ENCODE results near the gene DTNBP1. TPM values are rescaled to one million over a fixed set of nuclear protein-coding genes. Genes with fewer than 3 reads are reported as not detected.

Gene DTNBP1
- total and polyA plus RNA-seq, 2 of the 13 experiments (the other 11 are each of a cell fraction or from before 2014, with no cell fraction given) = 6.6 to 19.1 TPM

GRCh38 chr6:15662326-15663129 lies at the start of gene DTNBP1 (continued):
- no peak; the same call in 1 of the 2 replicates for TF ChIP-seq MEIS1 (CRISPR knock-in tag; IDR thresholded peaks at IDR 0.05; ENCODE audit: borderline replicate concordance)
- 0 out of 2 replicates have a peak, but pooled peaks have one; percentile 20 for TF ChIP-seq SIX4 (CRISPR knock-in tag; IDR thresholded peaks at IDR 0.05)
- TF ChIP-seq ZNF616 (CRISPR knock-in tag; IDR thresholded peaks at IDR 0.05; ENCODE audit: low read depth) = peak; percentile 88
- TF ChIP-seq ZNF441 (CRISPR knock-in tag; IDR thresholded peaks at IDR 0.05; ENCODE audit: borderline replicate concordance) = peak; percentile 91
- TF ChIP-seq ZBTB7B (CRISPR knock-in tag; IDR thresholded peaks at IDR 0.05) = no peak; the same call in 1 of the 2 replicates
- TF ChIP-seq YEATS2 (CRISPR knock-in tag; IDR thresholded peaks at IDR 0.05; ENCODE audit: borderline replicate concordance) = no peak
- no peak; the same call in 1 of the 2 replicates for TF ChIP-seq SMAD1 (CRISPR knock-in tag; IDR thresholded peaks at IDR 0.05; ENCODE audit: borderline replicate concordance, low read depth)
- TF ChIP-seq, protein P1, sequence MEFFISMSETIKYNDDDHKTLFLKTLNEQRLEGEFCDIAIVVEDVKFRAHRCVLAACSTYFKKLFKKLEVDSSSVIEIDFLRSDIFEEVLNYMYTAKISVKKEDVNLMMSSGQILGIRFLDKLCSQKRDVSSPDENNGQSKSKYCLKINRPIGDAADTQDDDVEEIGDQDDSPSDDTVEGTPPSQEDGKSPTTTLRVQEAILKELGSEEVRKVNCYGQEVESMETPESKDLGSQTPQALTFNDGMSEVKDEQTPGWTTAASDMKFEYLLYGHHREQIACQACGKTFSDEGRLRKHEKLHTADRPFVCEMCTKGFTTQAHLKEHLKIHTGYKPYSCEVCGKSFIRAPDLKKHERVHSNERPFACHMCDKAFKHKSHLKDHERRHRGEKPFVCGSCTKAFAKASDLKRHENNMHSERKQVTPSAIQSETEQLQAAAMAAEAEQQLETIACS (CRISPR knock-in tag; IDR thresholded peaks at IDR 0.05) = peak; percentile 90
- TF ChIP-seq SMYD3 (CRISPR knock-in tag; IDR thresholded peaks at IDR 0.05) = no peak
- TF ChIP-seq ZBTB21 (CRISPR knock-in tag; IDR thresholded peaks at IDR 0.05) = no peak
- TF ChIP-seq, protein P2, sequence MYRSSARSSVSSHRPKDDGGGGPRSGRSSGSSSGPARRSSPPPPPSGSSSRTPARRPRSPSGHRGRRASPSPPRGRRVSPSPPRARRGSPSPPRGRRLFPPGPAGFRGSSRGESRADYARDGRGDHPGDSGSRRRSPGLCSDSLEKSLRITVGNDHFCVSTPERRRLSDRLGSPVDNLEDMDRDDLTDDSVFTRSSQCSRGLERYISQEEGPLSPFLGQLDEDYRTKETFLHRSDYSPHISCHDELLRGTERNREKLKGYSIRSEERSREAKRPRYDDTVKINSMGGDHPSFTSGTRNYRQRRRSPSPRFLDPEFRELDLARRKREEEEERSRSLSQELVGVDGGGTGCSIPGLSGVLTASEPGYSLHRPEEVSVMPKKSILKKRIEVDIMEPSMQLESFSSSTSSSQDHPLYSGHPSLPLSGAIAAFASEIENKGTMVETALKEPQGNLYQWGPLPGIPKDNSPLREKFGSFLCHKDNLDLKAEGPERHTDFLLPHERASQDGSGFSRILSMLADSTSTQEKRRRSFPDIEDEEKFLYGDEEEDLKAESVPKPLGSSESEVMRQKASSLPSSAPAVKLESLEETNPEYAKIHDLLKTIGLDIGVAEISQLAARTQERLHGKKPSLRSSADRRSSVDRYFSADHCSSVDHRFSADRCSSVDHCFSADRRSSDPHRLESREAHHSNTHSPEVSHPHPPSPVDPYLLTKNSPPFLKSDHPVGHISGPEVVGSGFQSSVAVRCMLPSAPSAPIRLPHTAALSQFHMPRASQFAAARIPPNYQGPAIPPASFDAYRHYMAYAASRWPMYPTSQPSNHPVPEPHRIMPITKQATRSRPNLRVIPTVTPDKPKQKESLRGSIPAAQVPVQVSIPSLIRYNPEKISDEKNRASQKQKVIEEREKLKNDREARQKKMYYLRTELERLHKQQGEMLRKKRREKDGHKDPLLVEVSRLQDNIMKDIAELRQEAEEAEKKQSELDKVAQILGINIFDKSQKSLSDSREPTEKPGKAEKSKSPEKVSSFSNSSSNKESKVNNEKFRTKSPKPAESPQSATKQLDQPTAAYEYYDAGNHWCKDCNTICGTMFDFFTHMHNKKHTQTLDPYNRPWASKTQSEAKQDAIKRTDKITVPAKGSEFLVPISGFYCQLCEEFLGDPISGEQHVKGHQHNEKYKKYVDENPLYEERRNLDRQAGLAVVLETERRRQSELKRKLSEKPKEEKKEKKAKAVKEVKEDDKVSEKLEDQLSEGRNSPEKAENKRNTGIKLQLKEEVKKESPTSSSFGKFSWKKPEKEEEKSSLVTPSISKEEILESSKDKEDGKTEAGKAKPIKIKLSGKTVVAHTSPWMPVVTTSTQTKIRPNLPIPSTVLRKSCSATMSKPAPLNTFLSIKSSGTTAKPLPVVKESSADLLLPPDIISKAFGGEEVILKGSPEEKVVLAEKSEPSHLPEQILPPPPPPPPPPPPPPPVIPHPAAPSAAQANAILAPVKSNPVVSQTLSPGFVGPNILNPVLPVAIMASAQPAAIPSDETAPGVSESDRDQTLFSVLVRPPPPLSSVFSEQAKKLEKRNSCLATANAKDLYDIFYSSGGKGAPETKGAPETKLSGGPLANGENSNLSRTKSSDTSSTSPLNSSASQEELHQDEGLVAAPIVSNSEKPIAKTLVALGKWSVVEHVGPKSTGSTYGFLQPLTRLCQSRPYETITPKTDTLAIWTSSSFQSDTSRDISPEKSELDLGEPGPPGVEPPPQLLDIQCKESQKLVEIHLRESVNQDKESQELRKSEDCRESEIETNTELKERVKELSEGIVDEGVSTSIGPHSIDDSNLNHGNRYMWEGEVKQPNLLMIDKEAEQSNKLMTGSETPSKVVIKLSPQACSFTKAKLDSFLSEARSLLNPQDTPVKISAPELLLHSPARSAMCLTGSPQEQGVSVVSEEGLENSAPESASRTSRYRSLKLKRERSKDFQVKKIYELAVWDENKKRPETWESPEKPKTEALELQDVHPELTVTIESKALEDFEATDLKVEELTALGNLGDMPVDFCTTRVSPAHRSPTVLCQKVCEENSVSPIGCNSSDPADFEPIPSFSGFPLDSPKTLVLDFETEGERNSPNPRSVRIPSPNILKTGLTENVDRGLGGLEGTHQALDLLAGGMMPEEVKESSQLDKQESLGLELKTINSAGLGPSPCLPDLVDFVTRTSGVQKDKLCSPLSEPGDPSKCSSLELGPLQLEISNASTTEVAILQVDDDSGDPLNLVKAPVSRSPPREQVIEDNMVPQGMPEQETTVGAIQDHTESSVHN (CRISPR knock-in tag; IDR thresholded peaks at IDR 0.05) = peak; percentile 42; the same call in 1 of the 2 replicates
- 0 out of 2 replicates have a peak, but pooled peaks have one; percentile 56 for TF ChIP-seq FOXM1 (CRISPR knock-in tag; IDR thresholded peaks at IDR 0.05)
- TF ChIP-seq IKZF1 (IDR thresholded peaks at IDR 0.05) = no peak
- TF ChIP-seq ZNF552 (CRISPR knock-in tag; IDR thresholded peaks at IDR 0.05; ENCODE audit: borderline replicate concordance) = peak; percentile 17; the same call in 1 of the 2 replicates
- peak; percentile 54; the same call in 1 of the 2 replicates for TF ChIP-seq ZNF160 (CRISPR knock-in tag; IDR thresholded peaks at IDR 0.05)
- TF ChIP-seq, protein P3, sequence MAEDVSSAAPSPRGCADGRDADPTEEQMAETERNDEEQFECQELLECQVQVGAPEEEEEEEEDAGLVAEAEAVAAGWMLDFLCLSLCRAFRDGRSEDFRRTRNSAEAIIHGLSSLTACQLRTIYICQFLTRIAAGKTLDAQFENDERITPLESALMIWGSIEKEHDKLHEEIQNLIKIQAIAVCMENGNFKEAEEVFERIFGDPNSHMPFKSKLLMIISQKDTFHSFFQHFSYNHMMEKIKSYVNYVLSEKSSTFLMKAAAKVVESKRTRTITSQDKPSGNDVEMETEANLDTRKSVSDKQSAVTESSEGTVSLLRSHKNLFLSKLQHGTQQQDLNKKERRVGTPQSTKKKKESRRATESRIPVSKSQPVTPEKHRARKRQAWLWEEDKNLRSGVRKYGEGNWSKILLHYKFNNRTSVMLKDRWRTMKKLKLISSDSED (CRISPR knock-in tag; IDR thresholded peaks at IDR 0.05) = no peak; the same call in 1 of the 2 replicates
- TF ChIP-seq GTF2F1 (IDR thresholded peaks at IDR 0.05; ENCODE audit: low read length) = no peak

Measured in HepG2 (cell line).